Left renal cortex interstitium (tissue), 4 donors: Measurements from ENCODE around the gene HS2ST1. TPM values are rescaled to one million over a fixed set of nuclear protein-coding genes. Genes with fewer than 3 reads are reported as not detected.
"Not testable (repeated sequence)": the region's sequence is repeated elsewhere in the genome, so short reads cannot be mapped to it uniquely, and the experiment has no call there.

Experiments used
- DNase-seq, 4 donors: peaks; one replicate each; pipeline ENCODE4 v3.0.0-alpha.2; 2013; ENCODE audit warnings: low read depth in 4 of 4, low spot score in 2 of 4, missing footprints in 1 of 4
- polyA plus RNA-seq, 4 donors: library from polyadenylated mRNA; unstranded; fragments of 120-200 nt; gene quantifications; one replicate each; pipeline ENCODE4 v1.2.1, GENCODE V29; 2013; ENCODE audit not compliant: insufficient read length in 4 of 4

The HS2ST1 gene
- polyA plus RNA-seq, 4 donors, result 37.4 to 53.1 (median 40.4) TPM

- no peak for DNase-seq
These were observed 90.4 kb downstream of the HS2ST1 start for GRCh38 chr1:87004857-87005256.

- no peak for DNase-seq
These were observed 92.9 kb downstream of the HS2ST1 start for GRCh38 chr1:87007323-87007722.

- not testable (repeated sequence) for DNase-seq
These were observed 99.0 kb downstream of the HS2ST1 start for GRCh38 chr1:87013385-87013784.

- DNase-seq, result no peak
These were observed 103.7 kb downstream of the HS2ST1 start for GRCh38 chr1:87017998-87018672.

GRCh38 chr1:87023326-87023725 lies 108.9 kb downstream of the HS2ST1 start:
- no peak for DNase-seq

- peak in 3 of 4 donors; percentile 9 to 11 (median 9) for DNase-seq
These were observed 110.6 kb downstream of the HS2ST1 start for GRCh38 chr1:87024936-87025540.

GRCh38 chr1:87027561-87027960 lies 113.1 kb downstream of the HS2ST1 start:
- not testable (repeated sequence) for DNase-seq

- DNase-seq, result no peak
These were observed 114.1 kb downstream of the HS2ST1 start for GRCh38 chr1:87028576-87028975.

GRCh38 chr1:87030740-87031690 lies 116.6 kb downstream of the HS2ST1 start:
- no peak for DNase-seq

- DNase-seq, result no peak
These were observed 119.9 kb downstream of the HS2ST1 start for GRCh38 chr1:87034351-87034750.

- no peak for DNase-seq
These were observed 124.7 kb downstream of the HS2ST1 start for GRCh38 chr1:87039096-87039495.

- no peak for DNase-seq
These were observed 127.8 kb downstream of the HS2ST1 start for GRCh38 chr1:87042111-87042811.

GRCh38 chr1:87044424-87044823 lies 130.0 kb downstream of the HS2ST1 start:
- DNase-seq, result no peak

- no peak for DNase-seq
These were observed 130.4 kb downstream of the HS2ST1 start for GRCh38 chr1:87044840-87045239.

GRCh38 chr1:87045761-87046304 lies 131.4 kb downstream of the HS2ST1 start:
- DNase-seq, result no peak

GRCh38 chr1:87046951-87047350 lies 132.5 kb downstream of the HS2ST1 start:
- DNase-seq, result no peak

- no peak for DNase-seq
These were observed 133.8 kb downstream of the HS2ST1 start for GRCh38 chr1:87048237-87048636.

GRCh38 chr1:87051965-87052364 lies 137.5 kb downstream of the HS2ST1 start:
- DNase-seq, result no peak

- DNase-seq, result no peak
These were observed 138.0 kb downstream of the HS2ST1 start for GRCh38 chr1:87052400-87052799.

- DNase-seq, result no peak
These were observed 138.5 kb downstream of the HS2ST1 start for GRCh38 chr1:87052961-87053360.
